Measurements from ENCODE around the gene HAS3.

The HAS3 gene

GRCh38 chr16:69089091-69089910 lies 16.2 kb upstream of the HAS3 start:
- TF ChIP-seq CTCF (conservative IDR thresholded peaks at IDR 0.05; ENCODE audit: low read depth, low read length), result no peak
- DNase-seq (ENCODE audit: low read depth), result peak; percentile 41
- no peak overlapping the region for H3K4me3 ChIP-seq (ENCODE audit: low read depth, low read length)

- no peak overlapping the region for H3K4me3 ChIP-seq (ENCODE audit: low read depth, low read length)
- no peak for DNase-seq (ENCODE audit: low read depth)
- no peak for TF ChIP-seq CTCF (conservative IDR thresholded peaks at IDR 0.05; ENCODE audit: low read depth, low read length)
Measured at GRCh38 chr16:69093974-69094373, 11.5 kb upstream of the HAS3 start.

- no peak for TF ChIP-seq CTCF (conservative IDR thresholded peaks at IDR 0.05; ENCODE audit: low read depth, low read length)
- H3K4me3 ChIP-seq (ENCODE audit: low read depth, low read length), result no peak overlapping the region
- DNase-seq (ENCODE audit: low read depth), result no peak
Measured at GRCh38 chr16:69094501-69094900, 11.0 kb upstream of the HAS3 start.

- DNase-seq (ENCODE audit: low read depth), result no peak
- TF ChIP-seq CTCF (conservative IDR thresholded peaks at IDR 0.05; ENCODE audit: low read depth, low read length), result no peak
- H3K4me3 ChIP-seq (ENCODE audit: low read depth, low read length), result no peak overlapping the region
Measured at GRCh38 chr16:69095193-69095592, 10.3 kb upstream of the HAS3 start.

DNA sequence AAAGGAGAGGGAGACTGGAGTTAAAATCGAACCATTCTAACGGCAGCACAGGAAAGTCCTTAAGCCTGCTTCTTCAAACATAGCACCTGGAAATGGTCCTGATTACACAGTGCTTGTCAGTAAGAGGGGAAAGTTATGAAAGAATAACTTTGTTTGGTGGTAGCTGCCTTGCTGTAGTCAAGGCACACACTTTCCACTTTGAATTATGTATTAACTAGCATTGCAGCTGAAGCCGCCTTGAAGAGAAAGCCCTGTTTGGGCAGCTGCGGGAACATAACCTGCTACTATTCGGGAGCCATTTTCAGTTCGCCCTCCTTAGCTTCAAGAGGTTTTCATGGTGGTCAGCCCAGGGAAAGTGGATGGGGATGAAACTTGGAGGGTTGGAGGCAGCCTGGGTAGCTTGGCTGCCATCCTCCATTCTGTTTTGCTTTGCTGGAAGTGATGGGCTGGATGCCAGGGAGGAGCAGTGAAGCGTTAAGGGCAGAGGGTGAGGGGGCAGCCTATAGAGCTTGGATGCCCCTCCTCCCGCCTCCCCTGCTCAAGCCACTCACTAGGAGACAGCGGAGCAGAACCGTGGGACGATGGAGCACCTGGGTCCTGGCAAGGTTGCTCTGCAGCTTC lies 5.3 kb upstream of the HAS3 start:
- H3K4me3 ChIP-seq (ENCODE audit: low read depth, low read length), result no peak overlapping the region
- no peak for TF ChIP-seq CTCF (conservative IDR thresholded peaks at IDR 0.05; ENCODE audit: low read depth, low read length)
- DNase-seq (ENCODE audit: low read depth), result no peak

DNA sequence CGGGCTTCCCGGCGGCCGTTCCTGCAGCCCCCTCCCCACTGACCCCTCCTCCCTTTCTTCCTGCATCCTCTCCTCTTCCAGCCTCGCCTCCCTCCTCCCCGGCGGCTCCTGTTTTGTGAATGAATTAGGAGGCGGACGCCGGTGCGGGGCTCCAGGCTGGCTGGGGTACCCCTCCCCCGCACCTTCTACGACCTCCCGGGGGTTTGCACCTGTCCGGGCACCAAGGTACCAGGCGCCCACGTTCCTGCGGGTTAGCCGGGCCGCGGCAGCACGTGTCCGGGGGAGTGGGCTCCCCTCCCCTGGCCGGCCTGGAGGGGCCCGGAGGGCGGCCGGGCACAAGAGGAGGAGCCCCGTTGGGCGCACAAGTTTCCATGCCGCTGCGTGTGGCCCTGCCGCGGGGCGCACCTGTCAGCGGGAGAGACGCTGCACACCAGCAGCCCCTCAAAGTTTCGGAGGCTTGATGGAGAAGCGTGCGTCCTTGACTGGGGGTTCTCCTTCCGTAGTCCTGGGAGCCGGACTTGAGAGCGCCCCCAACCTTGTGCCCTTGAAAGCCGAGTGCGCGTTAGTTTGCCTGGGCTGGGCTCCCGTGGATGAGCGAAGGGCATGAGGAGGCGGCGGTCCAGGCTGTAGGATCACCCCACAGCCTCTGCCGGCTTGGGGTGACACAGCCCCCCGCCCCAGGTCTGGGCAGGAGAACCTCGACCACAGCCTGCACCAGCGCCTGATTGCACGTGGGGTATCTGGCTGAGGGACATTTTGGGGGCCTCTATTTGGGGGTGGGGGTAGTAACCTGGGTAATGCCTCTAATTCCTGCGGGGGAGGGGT lies 1.2 kb downstream of the HAS3 start:
- no peak for DNase-seq (ENCODE audit: low read depth)
- TF ChIP-seq CTCF (conservative IDR thresholded peaks at IDR 0.05; ENCODE audit: low read depth, low read length), result no peak

More for the DNA sequence above, 1.2 kb downstream of the HAS3 start:
- H3K4me3 ChIP-seq (ENCODE audit: low read depth, low read length), result peak overlapping the region; percentile 60

Measured in choroid plexus epithelial cell (primary cell).